ENCODE data around the gene EVI5. TPM values are rescaled to one million over a fixed set of nuclear protein-coding genes. Genes with fewer than 3 reads are reported as not detected.
A peak's percentile ranks its signal among the peaks of the same experiment; 100 is the strongest.
"Not testable (repeated sequence)": the region's sequence is repeated elsewhere in the genome, so short reads cannot be mapped to it uniquely, and the experiment has no call there.

Gene EVI5
- total RNA-seq, 2 experiments from 2014 or later, result 2.6 to 14.0 TPM

GRCh38 chr1:92690212-92690906 is 94.5 kb downstream of the EVI5 start:
- CTCF ChIA-PET, result interaction anchor here (0.6 to 1.1 kb wide), 2 partner anchors 11 to 417 kb away, joined by 3 read pairs; no protein-coding TSS in a partner anchor
- ATAC-seq, result no peak
- Mint-ChIP-seq H3K4me3 (no peak overlapping the region), H3K9me3 (ENCODE audit: low read depth) (no peaks in the 10 kb centered on the region), H3K4me1 (peaks cover 8% of the 10 kb centered on the region), H3K36me3 (no peaks in the 10 kb centered on the region), H3K27me3 (peaks cover 36% of the 10 kb centered on the region), H3K27ac (no peak overlapping the region)
- DNase-seq, result no peak

- peaks cover 40% of the 10 kb centered on the region for H3K27me3 Mint-ChIP-seq
- H3K36me3 Mint-ChIP-seq, result no peaks in the 10 kb centered on the region
- H3K27ac Mint-ChIP-seq, result no peak overlapping the region
- H3K4me1 Mint-ChIP-seq, result no peaks in the 10 kb centered on the region
- CTCF ChIA-PET, result no interaction called here
- no peaks in the 10 kb centered on the region for H3K9me3 Mint-ChIP-seq (ENCODE audit: low read depth)
- ATAC-seq (no peak), DNase-seq (no peak)
- H3K4me3 Mint-ChIP-seq, result no peak overlapping the region
Measured at GRCh38 chr1:92679980-92680379, 104.9 kb downstream of the EVI5 start.

GRCh38 chr1:92663775-92664174 is 121.1 kb downstream of the EVI5 start:
- ATAC-seq (no peak), DNase-seq (no peak)
- Mint-ChIP-seq H3K4me3 (no peak overlapping the region), H3K27ac (no peak overlapping the region), H3K4me1 (no peaks in the 10 kb centered on the region), H3K36me3 (no peaks in the 10 kb centered on the region), H3K27me3 (peaks cover 18% of the 10 kb centered on the region), H3K9me3 (ENCODE audit: low read depth) (no peaks in the 10 kb centered on the region)
- CTCF ChIA-PET, result no interaction called here

GRCh38 chr1:92662048-92662447 is 122.9 kb downstream of the EVI5 start:
- H3K27me3 Mint-ChIP-seq, result peaks cover 27% of the 10 kb centered on the region
- CTCF ChIA-PET, result no interaction called here
- no peaks in the 10 kb centered on the region for H3K36me3 Mint-ChIP-seq
- no peaks in the 10 kb centered on the region for H3K4me1 Mint-ChIP-seq
- ATAC-seq (no peak), DNase-seq (no peak)
- no peak overlapping the region for H3K27ac Mint-ChIP-seq
- H3K4me3 Mint-ChIP-seq, result no peak overlapping the region
- H3K9me3 Mint-ChIP-seq (ENCODE audit: low read depth), result no peaks in the 10 kb centered on the region

- DNase-seq, result no peak
- Mint-ChIP-seq H3K4me3 (no peak overlapping the region), H3K36me3 (peaks cover 9% of the 10 kb centered on the region), H3K4me1 (no peaks in the 10 kb centered on the region), H3K27me3 (peaks cover 28% of the 10 kb centered on the region), H3K9me3 (ENCODE audit: low read depth) (peaks cover 15% of the 10 kb centered on the region), H3K27ac (no peak overlapping the region)
- CTCF ChIA-PET, result no interaction called here
- ATAC-seq, result no peak
Measured at GRCh38 chr1:92657701-92658100, 127.2 kb downstream of the EVI5 start.

- ATAC-seq (no peak), DNase-seq (no peak)
- Mint-ChIP-seq H3K9me3 (ENCODE audit: low read depth) (peaks cover 15% of the 10 kb centered on the region), H3K4me1 (no peaks in the 10 kb centered on the region), H3K4me3 (no peak overlapping the region), H3K27me3 (peaks cover 30% of the 10 kb centered on the region), H3K27ac (no peak overlapping the region), H3K36me3 (peaks cover 9% of the 10 kb centered on the region)
- CTCF ChIA-PET, result no interaction called here
Measured at GRCh38 chr1:92655197-92655801, 129.6 kb downstream of the EVI5 start.

- no peak overlapping the region for H3K27ac Mint-ChIP-seq
- peaks cover 15% of the 10 kb centered on the region for H3K9me3 Mint-ChIP-seq (ENCODE audit: low read depth)
- CTCF ChIA-PET, result no interaction called here
Measured at GRCh38 chr1:92653605-92654381, 131.1 kb downstream of the EVI5 start.

GRCh38 chr1:92640686-92641085 is 144.2 kb downstream of the EVI5 start:
- H3K4me3 Mint-ChIP-seq; H3K4me1 Mint-ChIP-seq; CTCF ChIA-PET; H3K9me3 Mint-ChIP-seq (ENCODE audit: low read depth); H3K27ac Mint-ChIP-seq; ATAC-seq; DNase-seq; H3K36me3 Mint-ChIP-seq: not testable (repeated sequence)
- peaks cover 25% of the 10 kb centered on the region for H3K27me3 Mint-ChIP-seq

More at GRCh38 chr1:92653605-92654381, 131.1 kb downstream of the EVI5 start:
- DNase-seq (no peak), ATAC-seq (no peak)
- H3K27me3 Mint-ChIP-seq, result peaks cover 27% of the 10 kb centered on the region
- H3K4me1 Mint-ChIP-seq, result no peaks in the 10 kb centered on the region
- H3K4me3 Mint-ChIP-seq, result no peak overlapping the region
- H3K36me3 Mint-ChIP-seq, result peaks cover 9% of the 10 kb centered on the region

- no peaks in the 10 kb centered on the region for H3K9me3 Mint-ChIP-seq (ENCODE audit: low read depth)
Measured at GRCh38 chr1:92638498-92638897, 146.4 kb downstream of the EVI5 start.

GRCh38 chr1:92635203-92635602 is 149.7 kb downstream of the EVI5 start:
- H3K9me3 Mint-ChIP-seq (ENCODE audit: low read depth); CTCF ChIA-PET; DNase-seq: not testable (repeated sequence)

More at GRCh38 chr1:92638498-92638897, 146.4 kb downstream of the EVI5 start:
- ATAC-seq (no peak), DNase-seq (no peak)
- peaks cover 1% of the 10 kb centered on the region for H3K36me3 Mint-ChIP-seq
- H3K4me3 Mint-ChIP-seq, result no peak overlapping the region
- no peaks in the 10 kb centered on the region for H3K4me1 Mint-ChIP-seq
- no peak overlapping the region for H3K27ac Mint-ChIP-seq
- CTCF ChIA-PET, result no interaction called here
- H3K27me3 Mint-ChIP-seq, result peaks cover 25% of the 10 kb centered on the region

GRCh38 chr1:92623187-92623778 is 161.6 kb downstream of the EVI5 start:
- Mint-ChIP-seq H3K4me1 (peaks cover 2% of the 10 kb centered on the region), H3K36me3 (no peaks in the 10 kb centered on the region), H3K27ac (no peak overlapping the region), H3K4me3 (no peak overlapping the region), H3K27me3 (peaks cover 2% of the 10 kb centered on the region), H3K9me3 (ENCODE audit: low read depth) (no peaks in the 10 kb centered on the region)
- no peak for DNase-seq
- CTCF ChIA-PET, result interaction anchor here (1.0 to 1.6 kb wide), 5 partner anchors 141 to 627 kb away, joined by 3 to 7 read pairs (median 3); no protein-coding TSS in a partner anchor
- peak; percentile 36 for ATAC-seq

More at GRCh38 chr1:92635203-92635602, 149.7 kb downstream of the EVI5 start:
- peaks cover 36% of the 10 kb centered on the region for H3K27me3 Mint-ChIP-seq
- not testable (repeated sequence) for ATAC-seq, H3K27ac Mint-ChIP-seq, H3K4me1 Mint-ChIP-seq, H3K4me3 Mint-ChIP-seq, H3K36me3 Mint-ChIP-seq

- DNase-seq (no peak), ATAC-seq (no peak)
- Mint-ChIP-seq H3K36me3 (no peaks in the 10 kb centered on the region), H3K27ac (no peak overlapping the region), H3K27me3 (no peaks in the 10 kb centered on the region), H3K9me3 (ENCODE audit: low read depth) (no peaks in the 10 kb centered on the region), H3K4me3 (no peak overlapping the region), H3K4me1 (peaks cover 2% of the 10 kb centered on the region)
- CTCF ChIA-PET, result interaction anchor here (0.6 to 2.6 kb wide), 3 partner anchors 134 to 1767 kb away, joined by 5 to 7 read pairs (median 5); partner anchors contain the start of gene GFI1
Measured at GRCh38 chr1:92619466-92620189, 165.3 kb downstream of the EVI5 start.

GRCh38 chr1:92601044-92601443 is 183.9 kb downstream of the EVI5 start:
- CTCF ChIA-PET, result no interaction called here
- no peaks in the 10 kb centered on the region for H3K27me3 Mint-ChIP-seq
- no peak overlapping the region for H3K4me3 Mint-ChIP-seq
- DNase-seq (no peak), ATAC-seq (no peak)
- peaks cover 17% of the 10 kb centered on the region for H3K4me1 Mint-ChIP-seq
- H3K36me3 Mint-ChIP-seq, result peaks cover 1% of the 10 kb centered on the region
- no peak overlapping the region for H3K27ac Mint-ChIP-seq
- H3K9me3 Mint-ChIP-seq (ENCODE audit: low read depth), result no peaks in the 10 kb centered on the region

All from activated CD8-positive, alpha-beta memory T cell treated with anti-CD3 and anti-CD28 coated beads, Interleukin-2, amount 10 ng/mL, durations not matched to agents 7 days and 5 days (primary cell).